Stomach (tissue), 9 donors: ENCODE results near the gene TMEM258. TPM values are rescaled to one million over a fixed set of nuclear protein-coding genes. Genes with fewer than 3 reads are reported as not detected.
A peak's percentile ranks its signal among the peaks of the same experiment; 100 is the strongest.

Experiments used
- DNase-seq, 2 donors: peaks; one replicate each; pipeline versions ENCODE4 v3.0.0 to v3.0.0-alpha.2; 2013 to 2019
- H3K27ac ChIP-seq, 5 donors: fragments of 200-600 bp in 4 of 5; sonication (generic) in 4 of 5; one replicate each; pipeline ENCODE4 v1.5.1; 2013 to 2019; ENCODE audit warnings: mild to moderate bottlenecking in 1 of 5, moderate library complexity in 1 of 5
- H3K27me3 ChIP-seq, 3 donors: fragments of 200-600 bp; sonication (generic); one replicate each; pipeline ENCODE4 v1.5.1; 2017 to 2019; ENCODE audit warnings: mixed run types in 1 of 3
- H3K36me3 ChIP-seq, 4 donors: fragments of 200-600 bp; sonication (generic); 1 replicate in 3 of 4; 2 replicates in 1 of 4; pipeline ENCODE4 v1.5.1; 2016 to 2019
- H3K4me1 ChIP-seq, 4 donors: fragments of 200-600 bp; sonication (generic); one replicate each; pipeline ENCODE4 v1.5.1; 2016 to 2019
- H3K4me3 ChIP-seq, 4 donors: fragments of 200-600 bp; sonication (generic) in 3 of 4; one replicate each; pipeline ENCODE4 v1.5.1; 2016 to 2019; ENCODE audit warnings: mild to moderate bottlenecking in 1 of 4
- H3K9me3 ChIP-seq, 4 donors: fragments of 200-600 bp; sonication (generic); one replicate each; pipeline ENCODE4 v1.5.1; 2016 to 2019
- CTCF ChIP-seq, 7 experiments: fragments of 450-650 bp in 4 of 7; fragments of 200-600 bp in 3 of 7; sonication (generic) in 3 of 7; IDR thresholded peaks; one replicate each; pipeline ENCODE4 v1.5.1; 2016 to 2019; ENCODE audit warnings: antibody characterized with exemption in 7 of 7, control low read depth in 2 of 7, mild to moderate bottlenecking in 1 of 7
- EP300 ChIP-seq: sonication (generic); formaldehyde crosslinking; IDR thresholded peaks from one replicate; pipeline ENCODE4 v1.6.1; 2017; ENCODE audit warnings: antibody characterized with exemption
- POLR2A ChIP-seq, 4 donors: fragments of 450-650 bp; IDR thresholded peaks; one replicate each; pipeline ENCODE4 v1.6.1; 2016; ENCODE audit warnings: antibody characterized with exemption in 4 of 4, control low read depth in 2 of 4, mild to moderate bottlenecking in 1 of 4, moderate library complexity in 1 of 4
- POLR2AphosphoS5 ChIP-seq, 3 donors: sonication (generic); formaldehyde crosslinking; IDR thresholded peaks; one replicate each; pipeline ENCODE4 v1.6.1; 2016; ENCODE audit warnings: antibody characterized with exemption in 3 of 3
- WGBS, 5 donors: extraction: QIAGEN DNeasy Blood & Tissue Kit in 3 of 5; methylation state at CpG; one replicate each; pipeline versions ENCODE4 v1.1.5 to v1.1.7; 2013 to 2018; 5-methylcytosine and 5-hydroxymethylcytosine counted together
- intact Hi-C: fragments of 100-400 bp; cut with DNase I; formaldehyde crosslinking; loops from one replicate; pipeline ENCODE4 v1.15.1; 2023; ENCODE audit warnings: low total_unique reads
- polyA plus RNA-seq, 3 donors: library from polyadenylated mRNA; stranded (reverse); fragments of 200-250 nt; gene quantifications; one replicate each; pipeline ENCODE4 v1.2.3, GENCODE V29; 2013
- total RNA-seq, 5 donors: library from RNA; depleted of rRNA; stranded (reverse); fragments of >200 nt; gene quantifications; one replicate each; pipeline versions ENCODE4 v1.1.0 to v1.2.3, GENCODE V29; 2014 to 2016
- donor health status: healthy with polysubstance abuse.
- donor health status: Bipolar disorder and iron deficiency.
- donor health status: healthy.

TMEM258 gene
- total and polyA plus RNA-seq, 8 donors: 24.1 to 274 (median 50.3) TPM; not detected in 1

- H3K4me1 ChIP-seq: peaks cover 6 to 14% (median 6%) of the 10 kb centered on the region in 4 donors
- 81 to 93% (median 88%) methylated on average over 3 of the region's 3 CpGs for WGBS, 5 donors
- H3K36me3 ChIP-seq: peaks cover 60 to 100% (median 99%) of the 10 kb centered on the region in 4 donors
- intact Hi-C loops: no loop called here
- no peak for DNase-seq
- H3K4me3 ChIP-seq: no peak overlapping the region
- TF ChIP-seq POLR2A (IDR thresholded peaks at IDR 0.05): no peak
- H3K27me3 ChIP-seq: no peaks in the 10 kb centered on the region
- no peak overlapping the region for H3K27ac ChIP-seq
- no peaks in the 10 kb centered on the region for H3K9me3 ChIP-seq
Measured at GRCh38 chr11:61782299-61782698, 10.1 kb downstream of the TMEM258 start.

GRCh38 chr11:61781585-61781984 lies 10.8 kb downstream of the TMEM258 start:
- H3K36me3 ChIP-seq: peaks cover 56 to 98% (median 93%) of the 10 kb centered on the region in 4 donors
- TF ChIP-seq POLR2AphosphoS5 (IDR thresholded peaks at IDR 0.05): no peak
- TF ChIP-seq POLR2A (IDR thresholded peaks at IDR 0.05): no peak
- TF ChIP-seq EP300: no peak
- TF ChIP-seq CTCF (IDR thresholded peaks at IDR 0.05): no peak
- H3K27me3 ChIP-seq: no peaks in the 10 kb centered on the region
- 33 to 69% (median 65%) methylated on average over 1 to 5 of the region's 5 CpGs for WGBS, 5 donors
- H3K4me3 ChIP-seq: no peak overlapping the region
- H3K4me1 ChIP-seq: peaks cover 12 to 21% (median 13%) of the 10 kb centered on the region in 4 donors
- H3K9me3 ChIP-seq: no peaks in the 10 kb centered on the region
- no peak overlapping the region for H3K27ac ChIP-seq
- intact Hi-C loops: no loop called here
- no peak for DNase-seq

GRCh38 chr11:61780581-61781162 lies 11.7 kb downstream of the TMEM258 start:
- H3K4me3 ChIP-seq: no peak overlapping the region
- no peaks in the 10 kb centered on the region for H3K27me3 ChIP-seq
- peaks cover 47 to 91% (median 87%) of the 10 kb centered on the region in 4 donors for H3K36me3 ChIP-seq
- intact Hi-C loops: no loop called here
- H3K4me1 ChIP-seq: peaks cover 12 to 25% (median 21%) of the 10 kb centered on the region in 4 donors
- TF ChIP-seq POLR2AphosphoS5 (IDR thresholded peaks at IDR 0.05): no peak
- TF ChIP-seq EP300: no peak
- no peak for TF ChIP-seq POLR2A (IDR thresholded peaks at IDR 0.05)
- no peak for TF ChIP-seq CTCF (IDR thresholded peaks at IDR 0.05)
- 80 to 89% (median 82%) methylated on average over 9 of the region's 9 CpGs for WGBS, 5 donors
- H3K27ac ChIP-seq: peak overlapping the region in 1 of 5 donors; percentile 22
- no peak for DNase-seq
- no peaks in the 10 kb centered on the region for H3K9me3 ChIP-seq

GRCh38 chr11:61779666-61780525 lies 12.5 kb downstream of the TMEM258 start:
- H3K36me3 ChIP-seq: peaks cover 40 to 83% (median 79%) of the 10 kb centered on the region in 4 donors
- no peak for DNase-seq
- no peak overlapping the region for H3K4me3 ChIP-seq
- H3K27me3 ChIP-seq: no peaks in the 10 kb centered on the region
- peaks cover 17 to 32% (median 28%) of the 10 kb centered on the region in 4 donors for H3K4me1 ChIP-seq
- WGBS, 5 donors: 83 to 92% (median 86%) methylated on average over 13 to 14 of the region's 14 CpGs
- TF ChIP-seq CTCF (IDR thresholded peaks at IDR 0.05) (no peak), POLR2AphosphoS5 (IDR thresholded peaks at IDR 0.05) (no peak), EP300 (no peak), POLR2A (IDR thresholded peaks at IDR 0.05) (no peak)
- peak overlapping the region in 1 of 5 donors; percentile 22 for H3K27ac ChIP-seq
- no peaks in the 10 kb centered on the region for H3K9me3 ChIP-seq
- intact Hi-C loops: no loop called here
